ENCODE results near the gene PPP2CA. TPM values are rescaled to one million over a fixed set of nuclear protein-coding genes. Genes with fewer than 3 reads are reported as not detected.
A peak's percentile ranks its signal among the peaks of the same experiment; 100 is the strongest.

PPP2CA gene
- total RNA-seq, 1 donor from 2014 or later: 163 TPM

- no peak for DNase-seq
- intact Hi-C loops (cut with micrococcal nuclease): no loop called here
- no peaks in the 10 kb centered on the region for H3K36me3 ChIP-seq
- no peaks in the 10 kb centered on the region for H3K9me3 ChIP-seq (replicated peaks)
- H3K4me3 ChIP-seq: no peak overlapping the region
- peaks cover 57% of the 10 kb centered on the region for H3K4me1 ChIP-seq
- H3K27ac ChIP-seq (replicated peaks): peak overlapping the region; percentile 3
- TF ChIP-seq CTCF (IDR thresholded peaks at IDR 0.05; ENCODE audit: borderline replicate concordance): no peak
- H3K27me3 ChIP-seq (ENCODE audit: low read depth): no peaks in the 10 kb centered on the region
Observed at GRCh38 chr5:134252671-134253070, 26.8 kb upstream of the PPP2CA start.

DNA sequence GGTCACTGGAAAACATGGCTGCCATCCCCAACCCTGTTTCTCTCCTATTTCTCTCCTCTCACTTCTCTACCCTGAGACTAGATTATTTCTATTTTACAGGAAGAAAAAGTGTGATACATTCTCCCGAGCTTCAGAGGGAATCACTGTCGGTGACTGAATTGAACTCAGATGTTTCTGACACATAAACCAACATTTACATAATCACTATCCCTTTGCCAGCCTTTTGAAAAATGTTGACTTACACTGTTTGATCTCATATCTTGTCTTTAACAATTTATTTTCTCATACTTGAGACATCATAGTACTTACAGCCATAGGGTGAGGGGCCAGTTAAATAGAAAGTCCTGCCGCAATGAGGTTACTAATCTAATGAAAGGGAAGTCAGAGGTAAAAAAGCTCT, 25.1 kb upstream of the PPP2CA start:
- intact Hi-C loops (cut with micrococcal nuclease): no loop called here
- no peak for DNase-seq
- Histone ChIP-seq H3K9me3 (replicated peaks) (no peaks in the 10 kb centered on the region), H3K27ac (replicated peaks) (no peak overlapping the region), H3K36me3 (no peaks in the 10 kb centered on the region), H3K27me3 (ENCODE audit: low read depth) (no peaks in the 10 kb centered on the region), H3K4me1 (peaks cover 51% of the 10 kb centered on the region), H3K4me3 (no peak overlapping the region)
- no peak for TF ChIP-seq CTCF (IDR thresholded peaks at IDR 0.05; ENCODE audit: borderline replicate concordance)

DNA sequence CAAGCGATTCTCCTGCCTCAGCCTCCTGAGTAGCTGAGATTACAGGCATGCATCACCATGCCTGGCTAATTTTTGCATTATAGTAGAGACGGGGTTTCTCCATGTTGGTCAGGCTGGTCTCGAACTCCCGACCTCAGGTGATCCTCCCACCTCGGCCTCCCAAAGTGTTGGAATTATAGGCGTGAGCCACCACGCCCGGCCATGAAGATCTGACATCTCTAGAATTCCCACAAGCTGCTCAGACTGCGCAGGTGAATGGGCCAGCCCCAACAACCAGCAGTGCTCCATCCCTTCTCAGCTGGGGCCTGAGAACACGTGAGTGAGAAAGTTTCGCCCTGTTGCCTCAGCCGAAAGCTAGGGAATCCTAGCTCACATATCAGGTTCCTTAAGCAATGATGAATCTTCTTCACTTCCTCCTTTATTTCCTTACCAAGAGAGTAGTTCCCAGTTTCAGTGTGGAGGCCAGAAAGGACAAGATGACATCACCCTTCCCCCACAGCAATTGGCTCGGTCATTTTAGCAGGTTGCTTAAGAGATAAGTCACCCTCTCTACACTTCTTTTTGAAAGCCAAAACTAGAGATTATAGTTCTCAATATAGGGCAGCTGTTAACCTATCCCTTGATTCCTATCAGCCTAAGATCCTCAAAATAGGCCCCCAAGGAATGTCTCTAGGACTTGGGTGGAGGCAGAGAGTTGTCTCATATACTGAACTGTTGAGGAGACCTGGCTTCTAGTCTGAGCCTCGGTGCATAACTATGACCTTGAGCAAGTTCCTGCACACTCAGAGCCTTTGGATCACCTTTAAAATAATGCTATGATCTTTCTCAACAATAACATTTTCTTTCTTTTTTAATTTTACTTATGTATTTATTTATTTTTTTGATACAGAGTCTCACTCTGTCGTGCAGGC, 23.9 kb upstream of the PPP2CA start:
- TF ChIP-seq CTCF (IDR thresholded peaks at IDR 0.05; ENCODE audit: borderline replicate concordance): no peak
- H3K36me3 ChIP-seq: no peaks in the 10 kb centered on the region
- no peaks in the 10 kb centered on the region for H3K9me3 ChIP-seq (replicated peaks)
- intact Hi-C loops (cut with micrococcal nuclease): no loop called here
- no peak for DNase-seq
- no peaks in the 10 kb centered on the region for H3K27me3 ChIP-seq (ENCODE audit: low read depth)
- peaks cover 47% of the 10 kb centered on the region for H3K4me1 ChIP-seq
- H3K4me3 ChIP-seq: no peak overlapping the region
- H3K27ac ChIP-seq (replicated peaks): peak overlapping the region; percentile 40

DNA sequence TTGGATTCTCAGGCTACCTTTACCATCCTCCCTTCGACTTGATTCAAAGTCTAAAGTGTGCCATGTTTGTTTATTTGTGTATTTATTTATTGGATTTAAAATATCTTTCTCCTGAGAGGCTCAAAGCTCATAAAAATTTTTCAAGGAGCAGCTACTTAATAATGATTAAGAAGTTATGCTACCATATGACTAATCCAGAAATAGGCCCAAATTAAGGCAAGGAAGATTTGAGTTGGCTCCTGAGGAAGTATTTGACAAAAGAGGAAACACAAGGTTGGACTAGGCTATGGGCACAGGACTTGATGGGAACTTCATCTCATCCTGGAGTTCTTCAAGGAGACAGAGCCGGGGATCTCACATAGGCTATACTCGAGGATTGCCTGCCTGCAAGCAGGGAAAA, 22.4 kb upstream of the PPP2CA start:
- no peak for DNase-seq
- TF ChIP-seq CTCF (IDR thresholded peaks at IDR 0.05; ENCODE audit: borderline replicate concordance): no peak
- no peaks in the 10 kb centered on the region for H3K9me3 ChIP-seq (replicated peaks)
- no peak overlapping the region for H3K4me3 ChIP-seq
- H3K27me3 ChIP-seq (ENCODE audit: low read depth): no peaks in the 10 kb centered on the region
- H3K36me3 ChIP-seq: no peaks in the 10 kb centered on the region
- peak overlapping the region; percentile 83 for H3K27ac ChIP-seq (replicated peaks)
- peaks cover 51% of the 10 kb centered on the region for H3K4me1 ChIP-seq
- intact Hi-C loops (cut with micrococcal nuclease): no loop called here

DNA sequence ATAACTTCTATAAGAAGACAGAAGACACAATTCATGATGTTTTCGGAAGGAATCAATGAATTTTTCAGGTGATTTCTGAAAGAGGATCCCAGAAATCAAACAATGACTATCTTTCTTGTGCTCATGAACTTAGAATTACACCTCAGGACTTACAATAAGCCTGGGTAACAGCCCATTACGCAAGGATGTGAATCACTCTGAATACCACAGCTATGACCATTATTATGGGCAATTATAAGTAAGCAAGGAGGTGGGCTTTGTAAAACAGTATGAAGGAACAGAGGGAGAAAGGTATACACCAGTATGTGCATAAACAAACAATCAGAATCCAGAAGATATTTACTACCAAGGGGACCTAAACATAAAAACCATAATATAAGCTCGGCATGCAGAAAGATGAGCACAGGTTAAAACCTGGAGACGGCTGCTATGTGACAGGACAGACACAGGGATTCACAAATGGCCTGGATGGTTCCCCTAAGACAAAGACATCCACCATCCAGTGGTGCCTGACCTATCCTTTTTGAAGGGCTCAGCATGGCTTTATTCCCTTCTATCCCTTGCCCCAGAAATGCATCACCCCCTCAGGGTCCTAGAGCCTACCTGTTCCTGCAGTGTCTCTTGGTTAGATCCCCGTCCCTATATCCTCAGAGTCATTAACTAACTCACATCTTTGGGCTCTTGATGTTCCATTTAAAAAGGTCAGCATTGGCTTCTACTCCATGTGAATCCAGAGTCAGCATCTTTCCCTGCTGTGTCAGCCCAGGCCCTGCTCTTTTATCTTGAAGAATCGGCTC, 21.8 kb upstream of the PPP2CA start:
- H3K27ac ChIP-seq (replicated peaks): peak overlapping the region; percentile 83
- H3K27me3 ChIP-seq (ENCODE audit: low read depth): no peaks in the 10 kb centered on the region
- intact Hi-C loops (cut with micrococcal nuclease): no loop called here
- no peak for DNase-seq
- no peak overlapping the region for H3K4me3 ChIP-seq
- H3K9me3 ChIP-seq (replicated peaks): no peaks in the 10 kb centered on the region
- H3K4me1 ChIP-seq: peaks cover 46% of the 10 kb centered on the region
- TF ChIP-seq CTCF (IDR thresholded peaks at IDR 0.05; ENCODE audit: borderline replicate concordance): no peak
- H3K36me3 ChIP-seq: no peaks in the 10 kb centered on the region
